IMR-90 (cell line): Measurements from ENCODE around the gene CCL11.

ENCODE experiments used
- CEBPB ChIP-seq: IDR thresholded peaks from 2 replicates; pipeline ENCODE4 v1.6.1; 2012; ENCODE audit warnings: low read depth, low read length, improper control_type of control experiment
- CHD1 ChIP-seq: IDR thresholded peaks from 2 replicates; pipeline ENCODE4 v1.6.1; 2012; ENCODE audit warnings: low read depth, low read length, improper control_type of control experiment
- FOS ChIP-seq: fragments of 150-350 bp; IDR thresholded peaks from 2 replicates; pipeline ENCODE4 v1.6.1; 2016; ENCODE audit warnings: low read depth, low read length
- MAFK ChIP-seq: IDR thresholded peaks from 2 replicates; pipeline ENCODE4 v1.6.1; 2012; ENCODE audit warnings: low read depth, low read length, improper control_type of control experiment
- MAZ ChIP-seq: IDR thresholded peaks from 2 replicates; pipeline ENCODE4 v1.6.1; 2012; ENCODE audit warnings: low read depth, mild to moderate bottlenecking, low read length, improper control_type of control experiment, moderate library complexity, borderline replicate concordance
- POLR2A ChIP-seq: IDR thresholded peaks from 2 replicates; pipeline ENCODE4 v1.6.1; 2012; ENCODE audit warnings: mild to moderate bottlenecking, low read depth, low read length
- RCOR1 ChIP-seq: IDR thresholded peaks from 2 replicates; pipeline ENCODE4 v1.6.1; 2012; ENCODE audit warnings: mild to moderate bottlenecking, low read length, improper control_type of control experiment; ENCODE audit not compliant: insufficient replicate concordance
- SMC3 ChIP-seq: fragments of 150-350 bp; IDR thresholded peaks from 2 replicates; pipeline ENCODE4 v1.6.1; 2016; ENCODE audit warnings: low read depth, mild to moderate bottlenecking, antibody characterized with exemption, low read length, moderate library complexity
- TF ChIP-seq, protein P1 (sequence below): conservative IDR thresholded peaks from 2 replicates; pipeline ENCODE4 v1.5.1; 2012; ENCODE audit warnings: mild to moderate bottlenecking, low read depth, low read length, improper control_type of control experiment
- TF ChIP-seq, protein P2 (sequence below): fragments of 150-350 bp; IDR thresholded peaks from 2 replicates; pipeline ENCODE4 v1.6.1; 2017; ENCODE audit warnings: mild to moderate bottlenecking, antibody characterized with exemption, low read length, low read depth
- TF ChIP-seq, protein P3 (sequence below): fragments of 150-350 bp; IDR thresholded peaks from 2 replicates; pipeline ENCODE4 v1.6.1; 2016; ENCODE audit warnings: low read depth, mild to moderate bottlenecking, low read length, moderate library complexity, borderline replicate concordance

DNA sequence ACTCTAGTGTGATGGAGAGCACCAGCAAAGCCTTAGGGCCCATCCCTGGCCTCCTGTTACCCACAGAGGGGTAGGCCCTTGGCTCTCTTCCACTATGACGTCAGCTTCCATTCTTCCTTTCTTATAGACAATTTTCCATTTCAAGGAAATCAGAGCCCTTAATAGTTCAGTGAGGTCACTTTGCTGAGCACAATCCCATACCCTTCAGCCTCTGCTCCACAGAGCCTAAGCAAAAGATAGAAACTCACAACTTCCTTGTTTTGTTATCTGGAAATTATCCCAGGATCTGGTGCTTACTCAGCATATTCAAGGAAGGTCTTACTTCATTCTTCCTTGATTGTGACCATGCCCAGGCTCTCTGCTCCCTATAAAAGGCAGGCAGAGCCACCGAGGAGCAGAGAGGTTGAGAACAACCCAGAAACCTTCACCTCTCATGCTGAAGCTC is 33.5 kb downstream of the CCL11 start, which contains the start of gene CCL8:
- TF ChIP-seq, protein P1, sequence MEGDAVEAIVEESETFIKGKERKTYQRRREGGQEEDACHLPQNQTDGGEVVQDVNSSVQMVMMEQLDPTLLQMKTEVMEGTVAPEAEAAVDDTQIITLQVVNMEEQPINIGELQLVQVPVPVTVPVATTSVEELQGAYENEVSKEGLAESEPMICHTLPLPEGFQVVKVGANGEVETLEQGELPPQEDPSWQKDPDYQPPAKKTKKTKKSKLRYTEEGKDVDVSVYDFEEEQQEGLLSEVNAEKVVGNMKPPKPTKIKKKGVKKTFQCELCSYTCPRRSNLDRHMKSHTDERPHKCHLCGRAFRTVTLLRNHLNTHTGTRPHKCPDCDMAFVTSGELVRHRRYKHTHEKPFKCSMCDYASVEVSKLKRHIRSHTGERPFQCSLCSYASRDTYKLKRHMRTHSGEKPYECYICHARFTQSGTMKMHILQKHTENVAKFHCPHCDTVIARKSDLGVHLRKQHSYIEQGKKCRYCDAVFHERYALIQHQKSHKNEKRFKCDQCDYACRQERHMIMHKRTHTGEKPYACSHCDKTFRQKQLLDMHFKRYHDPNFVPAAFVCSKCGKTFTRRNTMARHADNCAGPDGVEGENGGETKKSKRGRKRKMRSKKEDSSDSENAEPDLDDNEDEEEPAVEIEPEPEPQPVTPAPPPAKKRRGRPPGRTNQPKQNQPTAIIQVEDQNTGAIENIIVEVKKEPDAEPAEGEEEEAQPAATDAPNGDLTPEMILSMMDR = no peak
- TF ChIP-seq CHD1 (no peak), RCOR1 (no peak), FOS (no peak), CEBPB (no peak), MAFK (peak; percentile 86), POLR2A (no peak), SMC3 (no peak), MAZ (no peak)
- TF ChIP-seq, protein P2, sequence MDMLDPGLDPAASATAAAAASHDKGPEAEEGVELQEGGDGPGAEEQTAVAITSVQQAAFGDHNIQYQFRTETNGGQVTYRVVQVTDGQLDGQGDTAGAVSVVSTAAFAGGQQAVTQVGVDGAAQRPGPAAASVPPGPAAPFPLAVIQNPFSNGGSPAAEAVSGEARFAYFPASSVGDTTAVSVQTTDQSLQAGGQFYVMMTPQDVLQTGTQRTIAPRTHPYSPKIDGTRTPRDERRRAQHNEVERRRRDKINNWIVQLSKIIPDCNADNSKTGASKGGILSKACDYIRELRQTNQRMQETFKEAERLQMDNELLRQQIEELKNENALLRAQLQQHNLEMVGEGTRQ = no peak
- TF ChIP-seq, protein P3, sequence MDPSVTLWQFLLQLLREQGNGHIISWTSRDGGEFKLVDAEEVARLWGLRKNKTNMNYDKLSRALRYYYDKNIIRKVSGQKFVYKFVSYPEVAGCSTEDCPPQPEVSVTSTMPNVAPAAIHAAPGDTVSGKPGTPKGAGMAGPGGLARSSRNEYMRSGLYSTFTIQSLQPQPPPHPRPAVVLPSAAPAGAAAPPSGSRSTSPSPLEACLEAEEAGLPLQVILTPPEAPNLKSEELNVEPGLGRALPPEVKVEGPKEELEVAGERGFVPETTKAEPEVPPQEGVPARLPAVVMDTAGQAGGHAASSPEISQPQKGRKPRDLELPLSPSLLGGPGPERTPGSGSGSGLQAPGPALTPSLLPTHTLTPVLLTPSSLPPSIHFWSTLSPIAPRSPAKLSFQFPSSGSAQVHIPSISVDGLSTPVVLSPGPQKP = no peak
